HG02588 (cell line): ENCODE measurements around the gene RPL37A.

Source experiments
- ATAC-seq: cut with Tn5 transposase; IDR thresholded peaks from one replicate; pipeline ENCODE4 v1.9.1; 2021; ENCODE audit warnings: mild to moderate bottlenecking, moderate library complexity; ENCODE audit not compliant: unreplicated experiment

The RPL37A gene

GRCh38 chr2:216498379-216499352 is at the start of gene RPL37A:
TSS of gene RPL37A (plus strand) at chr2:216498844. CDS start at chr2:216498875, 31 bp downstream.
- peak; percentile 93 for ATAC-seq

- ATAC-seq, result no peak
Measured at GRCh38 chr2:216450346-216450745, 48.3 kb upstream of the RPL37A start.

- ATAC-seq, result no peak
Measured at GRCh38 chr2:216450784-216451183, 47.9 kb upstream of the RPL37A start.

GRCh38 chr2:216453955-216454614 is 44.6 kb upstream of the RPL37A start:
- no peak for ATAC-seq

- ATAC-seq, result no peak
Measured at GRCh38 chr2:216463148-216463547, 35.5 kb upstream of the RPL37A start.

GRCh38 chr2:216464104-216464720 is 34.4 kb upstream of the RPL37A start:
- no peak for ATAC-seq

DNA sequence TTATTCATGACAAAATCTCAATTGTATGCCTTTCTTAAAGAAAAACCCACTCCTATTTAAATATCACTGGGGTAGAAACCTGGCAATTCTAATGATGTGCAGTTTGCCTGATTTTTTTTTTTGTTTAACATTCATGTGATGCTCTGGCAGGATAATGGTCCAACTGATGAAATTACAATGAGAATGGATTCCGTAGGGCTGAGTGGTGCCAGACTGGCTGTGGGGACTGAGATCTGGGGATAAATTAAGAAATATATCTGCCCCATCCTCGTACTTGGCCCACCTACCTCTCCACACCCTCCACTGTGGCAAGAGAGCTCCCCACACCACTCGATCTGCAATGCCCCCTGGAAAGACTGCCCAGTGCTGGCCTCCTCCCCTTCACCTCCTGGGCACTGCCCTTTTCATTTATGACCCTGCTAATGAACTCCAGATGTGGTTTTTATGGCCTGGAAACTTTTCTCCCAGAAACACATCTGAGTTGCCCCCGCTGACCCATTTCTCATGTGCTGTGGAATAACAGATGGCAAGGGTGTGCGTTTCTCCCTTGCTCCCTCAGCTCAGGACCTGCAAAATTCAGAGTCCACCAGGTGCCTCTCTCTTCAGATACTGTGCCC is 33.0 kb upstream of the RPL37A start:
- ATAC-seq, result no peak

DNA sequence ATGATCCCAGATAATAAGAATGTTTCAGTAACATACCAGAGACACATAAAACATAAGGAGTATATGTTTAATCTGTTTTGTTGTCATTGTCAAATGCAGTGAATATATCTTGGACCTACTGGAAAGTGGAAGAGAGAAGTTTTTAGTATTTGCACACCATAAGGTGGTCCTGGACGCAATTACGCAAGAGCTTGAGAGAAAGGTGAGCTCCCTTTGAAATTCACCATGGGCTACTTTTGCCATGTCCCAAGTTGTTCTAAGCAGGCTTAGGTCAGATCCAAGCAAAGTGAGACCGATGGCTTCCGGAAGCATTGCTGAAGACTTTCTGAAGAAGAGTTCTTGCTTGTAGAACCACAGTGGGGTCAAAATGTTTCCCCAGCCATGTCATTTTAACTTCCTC is 30.8 kb upstream of the RPL37A start:
- ATAC-seq, result no peak

DNA sequence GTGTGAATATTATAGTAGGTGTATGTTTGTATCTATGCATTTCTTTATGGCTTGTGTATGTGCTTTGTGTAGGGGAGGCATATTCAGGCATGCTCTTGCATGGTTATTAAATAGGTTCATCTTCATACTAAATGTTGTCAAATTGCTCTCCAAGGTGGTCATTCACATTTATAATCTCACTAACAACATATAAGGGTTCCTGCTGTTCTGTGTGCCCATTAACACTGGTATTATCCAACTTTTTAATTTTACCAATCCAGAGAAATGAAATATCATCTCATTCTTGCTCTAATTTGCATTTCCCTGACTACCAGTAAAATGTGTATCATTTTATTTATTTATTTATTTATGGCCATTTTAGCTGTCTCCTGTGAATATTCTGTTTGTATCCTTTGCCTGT is 29.0 kb upstream of the RPL37A start:
- ATAC-seq, result no peak

- no peak for ATAC-seq
Measured at GRCh38 chr2:216473187-216473586, 25.5 kb upstream of the RPL37A start.

DNA sequence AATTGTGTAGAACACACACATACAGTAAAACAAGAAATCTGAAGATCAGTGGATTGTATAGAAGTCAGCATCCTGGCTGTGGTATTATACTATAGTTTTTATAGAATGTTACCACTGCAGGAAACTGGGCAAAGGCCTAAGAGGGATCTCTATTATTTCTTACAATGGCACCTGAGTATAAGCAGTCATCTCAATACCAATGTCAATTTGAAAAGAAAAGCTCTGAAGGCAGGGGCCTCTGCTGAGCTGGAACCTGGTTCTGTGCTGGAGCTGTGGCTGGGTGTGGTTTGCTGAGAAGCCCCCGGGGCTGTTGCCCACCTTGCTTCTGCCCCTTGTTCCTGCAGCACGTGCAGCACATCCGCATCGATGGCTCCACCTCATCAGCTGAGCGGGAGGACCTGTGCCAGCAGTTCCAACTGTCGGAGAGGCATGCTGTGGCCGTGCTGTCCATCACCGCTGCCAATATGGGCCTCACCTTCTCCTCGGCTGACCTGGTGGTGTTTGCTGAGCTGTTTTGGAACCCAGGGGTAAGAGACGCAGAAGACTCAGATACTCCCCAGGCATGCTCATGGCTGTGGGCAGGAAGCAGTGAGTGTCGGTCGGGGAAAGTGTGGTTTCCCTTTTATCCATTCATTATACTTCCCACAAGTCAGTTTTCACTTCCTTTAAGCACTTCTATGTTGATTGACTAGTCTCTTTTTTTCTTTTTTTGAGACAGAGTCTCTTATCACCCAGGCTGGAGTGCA is 23.5 kb upstream of the RPL37A start:
- ATAC-seq, result peak; percentile 72

- ATAC-seq, result no peak
Measured at GRCh38 chr2:216475767-216476166, 22.9 kb upstream of the RPL37A start.

GRCh38 chr2:216477283-216478035 is 21.2 kb upstream of the RPL37A start:
- no peak for ATAC-seq

GRCh38 chr2:216478151-216478550 is 20.5 kb upstream of the RPL37A start:
- ATAC-seq, result no peak

DNA sequence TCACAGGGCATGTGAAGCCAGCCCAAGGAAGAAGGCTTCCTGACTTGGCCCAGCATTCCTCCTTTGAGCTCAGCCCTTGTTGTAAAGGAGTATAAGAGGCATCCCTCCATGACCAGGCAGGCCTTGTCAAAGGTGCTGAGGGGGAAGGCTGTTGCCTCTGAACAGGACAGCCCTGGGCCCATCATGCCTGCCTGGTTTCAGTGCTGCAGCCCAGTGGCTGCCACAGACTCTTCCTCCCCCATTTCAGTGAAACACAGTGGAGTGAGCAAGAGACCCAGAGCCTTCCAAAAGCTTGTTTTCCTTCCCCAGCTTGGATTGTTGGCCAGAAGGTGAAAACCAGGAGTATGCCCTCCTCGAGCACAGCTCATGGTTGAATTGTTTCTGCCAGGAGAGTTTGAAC is 19.9 kb upstream of the RPL37A start:
- ATAC-seq, result no peak

DNA sequence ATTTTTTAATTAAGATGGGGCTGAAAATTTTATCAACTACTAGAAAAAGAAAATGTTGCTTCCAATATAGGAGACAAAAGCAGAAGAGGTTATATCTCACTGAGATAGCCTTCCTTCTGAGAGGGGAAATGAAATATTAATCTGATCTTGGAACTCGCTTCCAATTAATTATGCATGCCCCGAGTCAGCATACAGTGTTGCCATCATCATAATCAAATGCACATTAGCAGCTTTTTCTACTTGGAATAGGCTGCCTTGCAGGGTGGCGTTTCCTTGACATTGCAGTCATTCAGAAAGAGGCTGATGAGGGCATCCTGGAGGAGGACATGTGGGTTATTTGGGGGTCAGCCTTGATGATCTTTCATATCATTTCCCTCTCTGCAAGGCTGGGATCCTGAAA is 18.4 kb upstream of the RPL37A start:
- ATAC-seq, result no peak

DNA sequence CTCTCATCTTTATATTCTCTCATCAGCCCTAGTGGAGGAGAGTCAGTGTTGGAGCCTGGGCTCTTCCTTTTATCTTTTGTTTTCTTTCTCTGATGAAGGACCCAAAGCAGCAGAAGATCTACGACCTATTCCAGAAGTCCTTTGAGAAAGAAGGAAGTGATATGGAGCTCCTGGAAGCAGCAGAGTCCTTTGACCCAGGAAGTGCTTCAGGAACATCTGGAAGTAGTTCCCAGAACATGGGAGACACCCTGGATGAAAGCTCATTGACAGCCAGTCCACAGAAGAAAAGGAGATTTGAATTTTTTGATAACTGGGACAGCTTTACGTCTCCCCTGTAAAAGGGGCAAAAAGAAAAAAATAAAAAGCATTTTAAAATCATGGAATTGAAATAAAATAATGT is 16.0 kb upstream of the RPL37A start:
- ATAC-seq, result no peak

DNA sequence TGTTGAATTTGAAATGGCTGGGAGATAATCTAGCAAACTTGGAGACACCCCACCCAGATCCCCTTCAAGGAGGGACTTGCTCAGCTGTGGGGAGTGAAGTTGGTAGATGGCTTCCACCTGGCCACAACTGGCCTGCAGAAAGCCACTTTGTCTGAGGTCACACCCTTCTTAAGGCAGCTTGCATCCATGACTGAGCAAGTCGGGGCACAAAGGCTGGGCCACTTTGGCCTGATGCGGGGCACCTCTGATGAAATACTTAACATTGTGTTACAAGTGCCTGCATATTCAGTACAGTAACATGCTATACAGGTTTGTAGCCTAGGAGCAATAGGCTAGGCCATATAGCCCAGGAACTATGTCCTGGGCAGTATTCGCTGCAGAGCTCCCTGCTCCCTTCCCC is 13.4 kb upstream of the RPL37A start:
- ATAC-seq, result no peak

DNA sequence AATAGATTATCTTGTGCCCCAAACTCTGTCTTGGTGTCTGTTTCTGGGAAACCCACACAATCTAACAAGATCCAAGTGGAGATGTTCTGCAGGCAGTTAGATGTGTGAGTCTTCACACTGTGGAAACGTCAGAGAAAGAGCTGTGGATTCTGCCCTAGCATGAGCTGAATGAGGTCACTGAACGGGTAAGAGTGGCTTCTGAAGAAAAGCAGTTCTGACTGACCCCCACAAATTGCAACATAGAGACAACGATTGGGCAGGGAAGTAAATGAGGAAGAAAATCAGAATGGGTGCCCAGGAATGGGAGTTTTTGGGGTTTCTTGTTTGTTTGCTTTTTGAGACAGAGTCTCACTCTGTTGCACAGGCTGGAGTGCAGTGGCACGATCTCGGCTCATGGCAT is 12.9 kb upstream of the RPL37A start:
- no peak for ATAC-seq

GRCh38 chr2:216486271-216486670 is 12.4 kb upstream of the RPL37A start:
- ATAC-seq, result no peak
